ENCODE data around the gene NPAS2. TPM values are rescaled to one million over a fixed set of nuclear protein-coding genes. Genes with fewer than 3 reads are reported as not detected.

NPAS2 gene
- total RNA-seq, 1 donor from 2014 or later: 23.9 TPM

DNA sequence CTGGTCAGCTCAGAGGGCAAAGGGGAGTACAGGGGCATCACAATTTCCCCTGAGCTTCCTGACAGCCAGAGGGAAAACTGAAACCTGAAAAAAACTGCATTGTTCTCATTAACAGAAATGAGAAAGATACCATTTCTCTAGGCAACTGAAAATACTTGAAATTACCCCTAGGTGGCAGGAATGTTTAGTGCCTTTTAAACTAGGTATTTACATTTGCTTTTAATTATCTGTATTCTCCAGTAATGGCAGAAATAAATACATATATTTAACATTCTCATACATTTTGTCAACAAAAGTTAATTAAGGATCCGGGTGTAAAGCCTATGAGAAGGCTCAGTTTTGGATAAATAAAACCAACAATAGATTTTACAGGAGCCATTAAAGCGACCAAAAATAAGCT is 216.6 kb downstream of the NPAS2 start:
- DNase-seq (ENCODE audit: low spot score) (no peak), ATAC-seq (peak; percentile 53)

GRCh38 chr2:101037161-101037755 is 217.3 kb downstream of the NPAS2 start:
- ATAC-seq: no peak
- no peak for DNase-seq (ENCODE audit: low spot score)

DNA sequence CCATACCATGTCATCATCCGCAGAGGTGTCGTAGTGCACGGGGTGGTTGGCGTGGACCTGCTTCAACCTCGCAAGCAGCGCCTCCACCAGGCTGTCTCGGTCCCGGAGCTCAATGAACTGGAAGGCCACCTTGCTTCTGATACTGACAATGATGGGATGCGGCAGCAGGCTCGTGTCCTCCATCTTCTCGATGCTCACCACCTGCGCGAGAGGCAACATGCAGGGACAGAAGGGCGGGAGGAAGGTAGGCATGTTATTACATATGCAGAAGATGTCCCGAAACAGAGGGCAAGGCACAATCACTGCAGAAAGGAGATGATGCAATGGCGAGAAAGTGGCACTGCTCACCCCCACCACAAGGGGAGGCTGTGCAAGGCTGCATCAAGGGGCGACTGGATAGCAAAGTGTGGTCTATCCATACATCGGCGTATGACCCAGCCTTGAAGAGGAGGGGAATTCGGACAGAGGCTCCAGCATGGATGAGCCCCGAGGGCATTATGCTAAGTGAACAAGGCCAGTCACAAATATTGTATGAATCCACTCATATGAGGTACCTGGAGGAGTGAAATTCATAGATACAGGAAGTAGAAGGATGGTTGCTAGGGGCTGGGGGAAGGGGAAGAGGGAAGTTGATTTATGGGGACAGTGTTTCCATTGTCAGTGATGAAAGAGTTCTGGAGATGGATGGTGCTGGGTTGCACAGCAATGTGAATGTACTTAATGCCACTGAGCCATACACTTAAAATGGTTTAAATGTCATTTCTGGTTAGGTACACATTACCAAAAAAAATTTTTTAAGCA is 218.7 kb downstream of the NPAS2 start:
- no peak for DNase-seq (ENCODE audit: low spot score)
- peak; percentile 68 for ATAC-seq

- DNase-seq (ENCODE audit: low spot score): no peak
- ATAC-seq: no peak
These were observed 220.1 kb downstream of the NPAS2 start for GRCh38 chr2:101040072-101040471.

DNA sequence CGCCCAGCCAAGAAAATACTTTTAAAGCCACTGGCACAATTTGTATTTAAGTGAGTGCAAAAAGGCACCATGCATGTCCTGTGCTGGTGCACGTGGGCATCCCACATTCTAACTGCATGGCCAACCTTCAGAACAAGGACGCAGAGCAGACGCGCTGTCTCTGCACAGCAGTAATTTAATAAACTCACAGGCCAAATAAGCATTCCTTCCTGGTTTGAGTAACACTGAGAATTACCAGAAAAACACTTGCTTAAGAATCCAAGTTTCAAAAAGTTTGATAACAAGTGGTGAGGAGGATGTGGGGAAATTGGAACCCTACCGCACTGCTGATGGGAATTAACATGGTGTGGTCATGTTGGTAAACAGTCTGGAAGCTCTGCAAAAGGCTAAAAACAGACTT is 220.8 kb downstream of the NPAS2 start:
- no peak for ATAC-seq
- no peak for DNase-seq (ENCODE audit: low spot score)

DNA sequence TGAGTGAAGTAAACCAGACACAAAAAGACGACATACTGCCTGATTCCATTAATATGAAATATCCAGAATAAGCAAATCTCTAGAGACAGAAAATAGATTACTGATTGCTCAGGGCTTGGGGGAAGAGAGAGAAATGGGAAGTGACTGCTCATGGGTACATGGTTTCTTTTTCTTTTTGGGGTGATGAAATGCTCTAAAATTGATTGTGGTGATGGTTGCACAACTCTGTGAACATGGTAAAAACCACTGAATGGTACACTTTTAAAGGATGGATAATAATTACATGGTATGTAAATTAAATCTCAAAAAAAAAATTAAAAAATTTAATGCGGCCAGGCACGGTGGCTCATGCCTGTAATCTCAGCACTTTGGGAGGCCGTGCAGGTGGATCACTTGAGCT is 221.5 kb downstream of the NPAS2 start:
- ATAC-seq: no peak
- DNase-seq (ENCODE audit: low spot score): no peak

DNA sequence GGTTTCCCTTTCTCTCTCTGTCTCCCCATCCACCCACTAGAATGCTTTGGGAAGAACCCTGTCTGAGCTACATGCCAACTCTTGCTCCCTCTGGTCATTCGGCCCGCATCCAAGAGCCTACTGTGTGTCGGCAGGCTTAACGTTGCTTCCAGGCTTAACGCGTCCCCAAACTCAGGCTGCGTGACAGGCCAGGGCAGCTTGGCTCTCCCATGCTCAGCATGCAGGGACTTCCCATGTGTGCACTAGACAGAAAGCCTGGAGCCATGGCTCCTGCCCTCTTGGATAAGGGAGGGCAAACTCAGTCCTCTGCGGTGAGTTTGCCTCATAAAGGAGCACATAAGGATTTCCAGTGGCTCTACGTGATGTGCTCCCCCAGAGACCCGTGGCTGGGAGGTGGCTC is 225.4 kb downstream of the NPAS2 start:
- no peak for ATAC-seq
- no peak for DNase-seq (ENCODE audit: low spot score)

Other genes with a start within 250 kb of the NPAS2 start
- gene RPL31, start 182.2 kb downstream of the NPAS2 start, total RNA-seq: 410 TPM